SU-DHL-6 (cell line): ENCODE measurements around the gene TTLL8.

Source experiments
- H2AFZ ChIP-seq: fragments of 200-600 bp; sonication (generic); 2 replicates; pipeline ENCODE4 v1.6.1; 2014; ENCODE audit warnings: low read depth, mild to moderate bottlenecking, moderate library complexity, mixed read lengths, antibody characterized with exemption, low read length; ENCODE audit not compliant: severe bottlenecking
- H3F3A ChIP-seq: fragments of 200-600 bp; shearing (Covaris generic); 2 replicates; pipeline ENCODE4 v1.6.0; 2016; ENCODE audit warnings: antibody characterized with exemption, mild to moderate bottlenecking; ENCODE audit not compliant: insufficient read depth
- H3K27ac ChIP-seq: fragments of 200-600 bp; sonication (generic); 2 replicates; pipeline ENCODE4 v1.5.1; 2016; ENCODE audit warnings: low read depth, mild to moderate bottlenecking, low read length, moderate library complexity, mixed read lengths
- H3K27me3 ChIP-seq: fragments of 200-600 bp; sonication (generic), shearing (Covaris generic); 2 replicates; pipeline ENCODE4 v1.6.0; 2014; ENCODE audit warnings: mild to moderate bottlenecking, low read length
- H3K36me3 ChIP-seq: fragments of 200-600 bp; sonication (generic); 2 replicates; pipeline ENCODE4 v1.6.1; 2014; ENCODE audit warnings: mild to moderate bottlenecking, low read length, mixed read lengths
- H3K4me2 ChIP-seq: fragments of 300-600, 200-600 bp; shearing (Covaris generic), sonication (generic); 2 replicates; pipeline ENCODE4 v1.6.0; 2014; ENCODE audit warnings: low read length, low read depth, mild to moderate bottlenecking; ENCODE audit not compliant: poor library complexity, severe bottlenecking
- H3K4me3 ChIP-seq: fragments of 200-600 bp; sonication (generic); 2 replicates; pipeline ENCODE4 v1.5.1; 2014; ENCODE audit warnings: antibody characterized with exemption, low read length, mild to moderate bottlenecking, mixed read lengths; ENCODE audit not compliant: insufficient read depth, poor library complexity, severe bottlenecking
- H3K79me2 ChIP-seq: fragments of 200-600 bp; sonication (generic); 2 replicates; pipeline ENCODE4 v1.6.1; 2014; ENCODE audit warnings: mild to moderate bottlenecking, low read length, moderate library complexity; ENCODE audit not compliant: insufficient read depth
- H3K9ac ChIP-seq: fragments of 200-600 bp; sonication (generic); 2 replicates; pipeline ENCODE4 v1.7.0; 2014; ENCODE audit warnings: mild to moderate bottlenecking, low read length
- H3K9me2 ChIP-seq: fragments of 200-600 bp; sonication (generic); replicated peaks from 2 replicates; pipeline ENCODE4 v1.6.1; 2014; ENCODE audit warnings: low read length; ENCODE audit not compliant: insufficient read depth
- H3K9me3 ChIP-seq: fragments of 200-600 bp; sonication (generic); 2 replicates; pipeline ENCODE4 v1.6.1; 2014; ENCODE audit warnings: low read length, mixed read lengths; ENCODE audit not compliant: insufficient read depth
- H4K20me1 ChIP-seq: fragments of 200-600 bp; sonication (generic); 2 replicates; pipeline ENCODE4 v1.6.1; 2014; ENCODE audit warnings: low read depth, mild to moderate bottlenecking, antibody characterized with exemption, low read length, moderate library complexity, mixed read lengths
- CTCF ChIP-seq: fragments of 200-600 bp; sonication (generic); IDR thresholded peaks from one replicate; pipeline ENCODE4 v1.5.1; 2017; ENCODE audit warnings: antibody characterized with exemption, mild to moderate bottlenecking, low read length, moderate library complexity; ENCODE audit not compliant: insufficient read depth, poor library complexity, severe bottlenecking
- EZH2phosphoT487 ChIP-seq: fragments of 200-600 bp; sonication (generic), shearing (Covaris generic); conservative IDR thresholded peaks from 2 replicates; pipeline ENCODE4 v1.6.1; 2018; ENCODE audit warnings: mild to moderate bottlenecking, antibody characterized with exemption, low read length, moderate library complexity, mixed read lengths

The TTLL8 gene

GRCh38 chr22:50016988-50017700 is 41.0 kb downstream of the TTLL8 start:
- Histone ChIP-seq H2AFZ (no peak overlapping the region), H4K20me1 (no peaks in the 10 kb centered on the region), H3K27ac (no peak overlapping the region), H3K9me3 (no peaks in the 10 kb centered on the region), H3K9me2 (no peaks in the 10 kb centered on the region), H3K27me3 (no peaks in the 10 kb centered on the region), H3F3A (no peaks in the 10 kb centered on the region), H3K9ac (no peak overlapping the region), H3K4me3 (no peak overlapping the region), H3K4me2 (no peak overlapping the region), H3K36me3 (no peaks in the 10 kb centered on the region), H3K79me2 (no peaks in the 10 kb centered on the region)
- TF ChIP-seq CTCF (no peak), EZH2phosphoT487 (no peak)

GRCh38 chr22:50016308-50016987 is 41.6 kb downstream of the TTLL8 start:
- Histone ChIP-seq H3K9me3 (no peaks in the 10 kb centered on the region), H4K20me1 (no peaks in the 10 kb centered on the region), H3K79me2 (no peaks in the 10 kb centered on the region), H3K4me3 (no peak overlapping the region), H3K36me3 (no peaks in the 10 kb centered on the region), H3K4me2 (no peak overlapping the region), H2AFZ (no peak overlapping the region), H3K27ac (no peak overlapping the region), H3K9me2 (no peaks in the 10 kb centered on the region), H3K27me3 (no peaks in the 10 kb centered on the region), H3F3A (no peaks in the 10 kb centered on the region), H3K9ac (no peak overlapping the region)
- TF ChIP-seq EZH2phosphoT487: no peak
- no peak for TF ChIP-seq CTCF

GRCh38 chr22:50015451-50016307 is 42.4 kb downstream of the TTLL8 start:
- H3K79me2 ChIP-seq: no peaks in the 10 kb centered on the region
- no peak overlapping the region for H3K4me2 ChIP-seq
- no peaks in the 10 kb centered on the region for H4K20me1 ChIP-seq
- H3K4me3 ChIP-seq: no peak overlapping the region
- no peaks in the 10 kb centered on the region for H3K27me3 ChIP-seq
- H3F3A ChIP-seq: no peaks in the 10 kb centered on the region
- H3K9me2 ChIP-seq: no peaks in the 10 kb centered on the region
- H3K9ac ChIP-seq: no peak overlapping the region
- no peak overlapping the region for H3K27ac ChIP-seq
- H3K9me3 ChIP-seq: no peaks in the 10 kb centered on the region
- no peak overlapping the region for H2AFZ ChIP-seq
- H3K36me3 ChIP-seq: no peaks in the 10 kb centered on the region
- TF ChIP-seq CTCF (no peak), EZH2phosphoT487 (no peak)
